ENCODE results near the gene MMP11. TPM values are rescaled to one million over a fixed set of nuclear protein-coding genes. Genes with fewer than 3 reads are reported as not detected.

The MMP11 gene
- total and polyA plus RNA-seq, 2 of the 13 experiments (the other 11 are each of a cell fraction or from before 2014, with no cell fraction given) = 8.9 to 28.6 TPM

- no peak for TF ChIP-seq NFE2 (CRISPR knock-in tag; IDR thresholded peaks at IDR 0.05)
Measured at GRCh38 chr22:23779731-23780130, 7.1 kb downstream of the MMP11 start (continued).

- POLR2A ChIA-PET = interaction anchor here (1.1 to 1.4 kb wide), 2 partner anchors 9 to 77 kb away, joined by 3 read pairs; partner anchors contain the start of gene SLC2A11
Measured at GRCh38 chr22:23780146-23780748, 7.6 kb downstream of the MMP11 start.

More at GRCh38 chr22:23780146-23780748, 7.6 kb downstream of the MMP11 start:
- no peak overlapping the region for H3K27ac ChIP-seq (ENCODE audit: extremely low read length, insufficient read depth, low read length)
- no peaks in the 10 kb centered on the region for H3K79me2 ChIP-seq (ENCODE audit: insufficient read depth, low read length)
- DNase-seq (ENCODE audit: low spot score) = no peak
- H4K20me1 ChIP-seq (ENCODE audit: insufficient read depth, low read length) = no peaks in the 10 kb centered on the region
- 97% methylated on average over 6 of the region's 20 CpGs for WGBS (ENCODE audit: low lambda C conversion rate)
- no peaks in the 10 kb centered on the region for H3K36me3 ChIP-seq (replicated peaks in 1 of 2; ENCODE audit: control insufficient read depth in 1 of 2, insufficient read depth in 2 of 2, low read length in 2 of 2)
- no peaks in the 10 kb centered on the region for H3K9me3 ChIP-seq (ENCODE audit: low read length)
- H3K4me3 ChIP-seq (replicated peaks in 1 of 3; ENCODE audit: insufficient read depth in 1 of 3, low read depth in 2 of 3, low read length in 3 of 3) = no peak overlapping the region
- in situ Hi-C loops (cut with HindIII; ENCODE audit: extremely low pct_ligation_motif_present, low pct_unique_long_range_greater_than_20kb) = loop anchor here (5.0 kb wide), 1 partner anchor 67 kb away; no protein-coding TSS in a partner anchor
- H3K4me2 ChIP-seq (ENCODE audit: low read depth, low read length) = no peak overlapping the region
- H2AFZ ChIP-seq (ENCODE audit: low read length) = no peak overlapping the region
- intact Hi-C loops (cut with micrococcal nuclease; ENCODE audit: unreplicated experiment) = no loop called here
- ATAC-seq = no peak
- no peak overlapping the region for H3K9ac ChIP-seq (ENCODE audit: insufficient read depth, low read depth, low read length)
- no peaks in the 10 kb centered on the region for H3K27me3 ChIP-seq (ENCODE audit: control insufficient read depth in 1 of 2, insufficient read depth in 2 of 2, low read length in 2 of 2)
- no TSS peak for BruUV-seq (replicated peaks)
- CTCF ChIA-PET (ENCODE audit: low intra/inter-chr PET ratio, low total read pairs) = no interaction called here
- no peak for FAIRE-seq
- H3K4me1 ChIP-seq (ENCODE audit: insufficient read depth, low read length) = peaks cover 70% of the 10 kb centered on the region
- TF ChIP-seq ZNF7 (CRISPR knock-in tag; IDR thresholded peaks at IDR 0.05) = no peak
- no peak for TF ChIP-seq ISL2 (CRISPR knock-in tag; IDR thresholded peaks at IDR 0.05)
- TF ChIP-seq ZNF124 (CRISPR knock-in tag; IDR thresholded peaks at IDR 0.05) = no peak
- no peak for TF ChIP-seq ATF5 (CRISPR knock-in tag; IDR thresholded peaks at IDR 0.05; ENCODE audit: low read depth)
- TF ChIP-seq ZNF24 (IDR thresholded peaks at IDR 0.05) = no peak
- TF ChIP-seq HNRNPL (IDR thresholded peaks at IDR 0.05; ENCODE audit: low read depth, low read length) = no peak
- no peak for TF ChIP-seq HCFC1 (IDR thresholded peaks at IDR 0.05; ENCODE audit: low read depth, low read length)
- TF ChIP-seq KMT2B (CRISPR knock-in tag; IDR thresholded peaks at IDR 0.05) = no peak
- no peak for TF ChIP-seq IRF2 (CRISPR knock-in tag; IDR thresholded peaks at IDR 0.05)
- TF ChIP-seq CCAR2 (optimal IDR thresholded peaks at IDR 0.05; ENCODE audit: low read depth, low read length) = no peak
- TF ChIP-seq KMT2A (CRISPR knock-in tag; IDR thresholded peaks at IDR 0.05) = no peak
